Hematopoietic multipotent progenitor cell treated with erythropoietin and hydrocortisone succinate and interleukin-3 and kit ligand, for 15 days (in vitro differentiated cells): ENCODE data around the gene RSPO4.

Source experiments
- DNase-seq: peaks from one replicate; pipeline ENCODE4 v3.0.0-alpha.2; 2015; ENCODE audit warnings: low spot score

RSPO4 gene

GRCh38 chr20:910132-910869, 91.8 kb downstream of the RSPO4 start:
- no peak for DNase-seq

GRCh38 chr20:909641-910040, 92.5 kb downstream of the RSPO4 start:
- DNase-seq: no peak
